Forelimb muscle (tissue), 1 donor: ENCODE data around the gene EIF3C. TPM values are rescaled to one million over a fixed set of nuclear protein-coding genes. Genes with fewer than 3 reads are reported as not detected.
"Not testable (repeated sequence)": the region's sequence is repeated elsewhere in the genome, so short reads cannot be mapped to it uniquely, and the experiment has no call there.

Experiments used
- DNase-seq: peaks from one replicate; pipeline ENCODE4 v3.0.0-alpha.2; 2013; ENCODE audit warnings: low read depth
- polyA plus RNA-seq: library from polyadenylated mRNA; unstranded; fragments of 120-200 nt; gene quantifications from one replicate; pipeline ENCODE4 v1.2.1, GENCODE V29; 2013; ENCODE audit not compliant: insufficient read length

Gene EIF3C
- polyA plus RNA-seq, 1 donor, result 313 TPM

- not testable (repeated sequence) for DNase-seq
These were observed 35.5 kb downstream of the EIF3C start for GRCh38 chr16:28746618-28747350.

- DNase-seq, result not testable (repeated sequence)
These were observed 38.8 kb downstream of the EIF3C start for GRCh38 chr16:28749997-28750465.

- DNase-seq, result not testable (repeated sequence)
These were observed 39.3 kb downstream of the EIF3C start for GRCh38 chr16:28750469-28751067.

GRCh38 chr16:28751487-28751886, 40.2 kb downstream of the EIF3C start, which contains the start of gene NPIPB9:
Gene NPIPB9 (plus strand): TSS chr16:28751787.
- DNase-seq, result not testable (repeated sequence)

- not testable (repeated sequence) for DNase-seq
These were observed 70.4 kb downstream of the EIF3C start for GRCh38 chr16:28781697-28782096.

- not testable (repeated sequence) for DNase-seq
These were observed 71.1 kb downstream of the EIF3C start for GRCh38 chr16:28782357-28782756.

Other genes with a start within 250 kb of the EIF3C start
- gene NPIPB7, start 239.1 kb upstream of the EIF3C start, polyA plus RNA-seq, result 0.46 TPM
- gene CLN3, start 219.4 kb upstream of the EIF3C start, polyA plus RNA-seq, result 11.8 TPM
- gene APOBR, start 216.8 kb upstream of the EIF3C start, polyA plus RNA-seq, result 0.67 TPM
- gene IL27, start 204.6 kb upstream of the EIF3C start, polyA plus RNA-seq, result not detected
- gene NUPR1, start 172.5 kb upstream of the EIF3C start, polyA plus RNA-seq, result 27.9 TPM
- 17.5 TPM for gene SGF29, start 157.5 kb upstream of the EIF3C start, polyA plus RNA-seq
- gene SULT1A2, start 114.4 kb upstream of the EIF3C start, polyA plus RNA-seq, result 0.66 TPM
- gene SULT1A1, start 101.4 kb upstream of the EIF3C start, polyA plus RNA-seq, result 15.5 TPM
- not detected for gene NPIPB8, start 73.4 kb upstream of the EIF3C start, polyA plus RNA-seq
- gene NPIPB9, start 40.3 kb downstream of the EIF3C start, polyA plus RNA-seq, result 0.86 TPM
- gene ATXN2L, start 111.5 kb downstream of the EIF3C start, polyA plus RNA-seq, result 75.1 TPM
- 145 TPM for gene TUFM, start 134.9 kb downstream of the EIF3C start, polyA plus RNA-seq
- gene SH2B1, start 152.4 kb downstream of the EIF3C start, polyA plus RNA-seq, result 43.7 TPM
- 688 TPM for gene ATP2A1, start 167.0 kb downstream of the EIF3C start, polyA plus RNA-seq
- gene RABEP2, start 213.8 kb downstream of the EIF3C start, polyA plus RNA-seq, result 13.2 TPM
- 0.65 TPM for gene CD19, start 220.5 kb downstream of the EIF3C start, polyA plus RNA-seq
- 29.3 TPM for gene NFATC2IP, start 239.5 kb downstream of the EIF3C start, polyA plus RNA-seq